HUES6 (cell line): ENCODE data around the gene SEC14L6.

Experiments used
- H3K27ac ChIP-seq: 2 replicates; pipeline ENCODE4 v1.7.0; 2013; ENCODE audit warnings: low read depth, mild to moderate bottlenecking, low read length, inconsistent platforms
- H3K27me3 ChIP-seq: 2 replicates; pipeline ENCODE4 v1.6.1; 2013; ENCODE audit warnings: low read length; ENCODE audit not compliant: control insufficient read depth, insufficient read depth
- H3K36me3 ChIP-seq: 2 replicates; pipeline ENCODE4 v1.6.1; 2013; ENCODE audit warnings: low read length; ENCODE audit not compliant: control insufficient read depth, insufficient read depth
- H3K4me1 ChIP-seq: 2 replicates; pipeline ENCODE4 v1.6.1; 2013; ENCODE audit warnings: low read length; ENCODE audit not compliant: control insufficient read depth, insufficient read depth
- H3K4me3 ChIP-seq: 2 replicates; pipeline ENCODE4 v1.5.1; 2013; ENCODE audit warnings: low read depth, low read length
- H3K9ac ChIP-seq: one replicate; pipeline ENCODE4 v1.6.1; 2013; ENCODE audit warnings: mild to moderate bottlenecking, low read length
- H3K9me3 ChIP-seq: 2 replicates; pipeline ENCODE4 v1.6.1; 2013; ENCODE audit warnings: low read depth, low read length; ENCODE audit not compliant: control insufficient read depth, insufficient read depth

SEC14L6 gene

GRCh38 chr22:30491381-30491780 is 55.2 kb downstream of the SEC14L6 start:
- Histone ChIP-seq H3K4me1 (no peaks in the 10 kb centered on the region), H3K27ac (no peak overlapping the region), H3K27me3 (no peaks in the 10 kb centered on the region), H3K9me3 (no peaks in the 10 kb centered on the region), H3K36me3 (no peaks in the 10 kb centered on the region), H3K9ac (no peak overlapping the region), H3K4me3 (no peak overlapping the region)

- Histone ChIP-seq H3K36me3 (no peaks in the 10 kb centered on the region), H3K9me3 (no peaks in the 10 kb centered on the region), H3K9ac (no peak overlapping the region), H3K27me3 (no peaks in the 10 kb centered on the region), H3K4me3 (no peak overlapping the region), H3K4me1 (no peaks in the 10 kb centered on the region), H3K27ac (no peak overlapping the region)
Observed at GRCh38 chr22:30490399-30490798, 56.1 kb downstream of the SEC14L6 start.

DNA sequence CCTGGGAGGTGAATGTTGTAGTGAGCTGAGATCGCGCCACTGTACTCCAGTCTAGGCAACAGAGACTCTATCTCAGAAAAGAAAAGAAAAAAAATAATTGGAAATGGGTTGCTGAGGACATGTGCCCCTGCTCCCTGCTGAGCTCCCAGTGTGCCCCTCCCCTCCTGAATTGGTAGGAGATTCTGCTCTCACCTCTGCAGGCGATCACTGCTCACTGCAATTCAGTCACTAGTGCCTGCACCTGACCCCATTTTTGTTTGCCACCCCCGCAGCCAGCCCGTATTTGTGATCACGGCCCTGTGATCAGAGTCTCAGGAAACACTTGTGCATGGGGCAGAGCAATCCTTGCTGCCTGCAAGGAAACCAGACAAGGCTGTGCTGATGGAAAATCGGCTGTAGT is 58.4 kb downstream of the SEC14L6 start:
- H3K9ac ChIP-seq, result no peak overlapping the region
- H3K27me3 ChIP-seq, result no peaks in the 10 kb centered on the region
- no peak overlapping the region for H3K4me3 ChIP-seq
- H3K36me3 ChIP-seq, result no peaks in the 10 kb centered on the region
- H3K4me1 ChIP-seq, result no peaks in the 10 kb centered on the region
- H3K9me3 ChIP-seq, result no peaks in the 10 kb centered on the region
- no peak overlapping the region for H3K27ac ChIP-seq

- H3K9ac ChIP-seq, result no peak overlapping the region
- no peaks in the 10 kb centered on the region for H3K27me3 ChIP-seq
- no peaks in the 10 kb centered on the region for H3K4me1 ChIP-seq
- H3K27ac ChIP-seq, result no peak overlapping the region
- no peaks in the 10 kb centered on the region for H3K9me3 ChIP-seq
- no peaks in the 10 kb centered on the region for H3K36me3 ChIP-seq
- H3K4me3 ChIP-seq, result no peak overlapping the region
Observed at GRCh38 chr22:30486661-30487115, 59.9 kb downstream of the SEC14L6 start.

GRCh38 chr22:30486118-30486517 is 60.4 kb downstream of the SEC14L6 start:
- H3K9me3 ChIP-seq, result no peaks in the 10 kb centered on the region
- no peak overlapping the region for H3K4me3 ChIP-seq
- no peak overlapping the region for H3K9ac ChIP-seq
- no peaks in the 10 kb centered on the region for H3K36me3 ChIP-seq
- H3K27me3 ChIP-seq, result no peaks in the 10 kb centered on the region
- H3K27ac ChIP-seq, result no peak overlapping the region
- no peaks in the 10 kb centered on the region for H3K4me1 ChIP-seq

DNA sequence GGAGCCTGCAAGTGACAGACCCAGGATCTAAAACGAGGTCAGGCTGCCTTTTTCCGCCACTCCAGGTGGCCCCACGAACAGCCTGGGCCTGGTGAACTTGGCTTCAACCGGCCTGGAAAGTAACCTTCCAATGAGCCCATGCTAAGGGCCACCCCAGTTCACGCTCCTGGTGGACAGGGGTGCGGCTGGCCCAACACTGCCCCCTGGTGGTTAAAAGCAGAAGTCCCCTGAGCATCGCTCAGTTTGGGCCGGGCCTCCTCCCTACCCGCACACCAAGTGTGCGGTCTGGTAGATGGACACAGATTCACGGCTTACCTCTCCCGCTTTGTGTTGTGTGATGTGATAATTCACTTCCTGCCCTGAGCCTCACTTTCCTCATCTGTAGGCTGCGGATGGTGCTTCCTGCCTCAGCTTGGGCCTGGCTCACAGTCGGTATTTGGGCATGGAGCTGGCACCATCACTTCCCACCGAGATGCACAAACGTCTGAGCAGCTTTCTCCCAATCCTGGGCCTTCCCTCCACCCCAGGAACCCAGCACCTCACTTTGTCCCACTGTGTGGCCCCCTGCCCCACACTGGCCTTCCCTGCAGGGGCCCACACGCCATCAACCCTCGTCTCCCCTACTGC is 61.1 kb downstream of the SEC14L6 start:
- Histone ChIP-seq H3K27me3 (no peaks in the 10 kb centered on the region), H3K9me3 (no peaks in the 10 kb centered on the region), H3K36me3 (no peaks in the 10 kb centered on the region), H3K4me3 (no peak overlapping the region), H3K9ac (no peak overlapping the region), H3K27ac (no peak overlapping the region), H3K4me1 (no peaks in the 10 kb centered on the region)

- no peak overlapping the region for H3K4me3 ChIP-seq
- H3K9me3 ChIP-seq, result no peaks in the 10 kb centered on the region
- H3K27me3 ChIP-seq, result no peaks in the 10 kb centered on the region
- H3K36me3 ChIP-seq, result no peaks in the 10 kb centered on the region
- no peak overlapping the region for H3K27ac ChIP-seq
- H3K9ac ChIP-seq, result no peak overlapping the region
- no peaks in the 10 kb centered on the region for H3K4me1 ChIP-seq
Observed at GRCh38 chr22:30483169-30483568, 63.4 kb downstream of the SEC14L6 start.

DNA sequence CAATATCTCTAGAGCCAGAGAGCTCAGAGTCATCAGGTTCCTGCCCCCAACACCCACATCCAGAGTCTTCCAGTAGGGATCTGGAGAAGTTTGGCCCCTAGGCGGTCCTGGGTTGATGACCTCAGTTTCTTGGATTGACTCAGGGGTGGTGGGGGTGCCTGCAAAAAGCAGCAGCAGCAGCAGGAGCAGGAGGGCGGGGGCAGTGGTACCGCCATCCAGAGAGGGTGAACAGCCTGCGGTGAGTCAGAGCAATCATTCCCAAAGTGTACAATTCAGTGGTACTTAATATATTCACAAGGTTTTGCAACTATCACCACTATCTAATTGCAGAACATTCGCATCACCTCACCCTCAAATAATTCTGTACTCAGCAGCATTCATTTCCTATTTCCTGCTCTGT is 64.8 kb downstream of the SEC14L6 start:
- no peak overlapping the region for H3K4me3 ChIP-seq
- no peaks in the 10 kb centered on the region for H3K9me3 ChIP-seq
- no peaks in the 10 kb centered on the region for H3K27me3 ChIP-seq
- H3K4me1 ChIP-seq, result no peaks in the 10 kb centered on the region
- no peak overlapping the region for H3K27ac ChIP-seq
- H3K9ac ChIP-seq, result no peak overlapping the region
- no peaks in the 10 kb centered on the region for H3K36me3 ChIP-seq

DNA sequence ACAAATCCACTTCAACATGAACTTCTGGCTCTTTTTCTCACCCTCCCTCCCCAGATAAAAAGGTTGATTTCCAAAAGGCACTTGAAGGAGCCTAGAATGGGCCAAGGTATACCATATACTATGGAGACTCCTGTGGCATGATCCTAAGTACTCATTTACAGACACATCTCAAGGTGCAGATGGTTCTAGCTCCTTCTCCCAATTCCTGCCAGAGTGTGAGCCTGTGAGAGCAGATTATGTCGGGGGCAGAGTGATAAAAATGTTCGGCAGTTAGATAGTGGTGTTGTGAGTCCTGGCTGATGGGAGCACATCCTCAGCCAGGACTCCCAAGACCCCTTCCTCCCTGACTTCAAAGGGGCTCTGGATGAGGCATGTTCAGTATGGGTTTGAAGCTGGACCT is 66.6 kb downstream of the SEC14L6 start:
- H3K4me3 ChIP-seq, result no peak overlapping the region
- no peaks in the 10 kb centered on the region for H3K4me1 ChIP-seq
- no peak overlapping the region for H3K9ac ChIP-seq
- H3K27me3 ChIP-seq, result no peaks in the 10 kb centered on the region
- no peaks in the 10 kb centered on the region for H3K36me3 ChIP-seq
- no peaks in the 10 kb centered on the region for H3K9me3 ChIP-seq
- H3K27ac ChIP-seq, result no peak overlapping the region

GRCh38 chr22:30474683-30475424 is 71.7 kb downstream of the SEC14L6 start:
- Histone ChIP-seq H3K4me3 (no peak overlapping the region), H3K27ac (no peak overlapping the region), H3K9ac (no peak overlapping the region), H3K9me3 (no peaks in the 10 kb centered on the region), H3K27me3 (peaks cover 18% of the 10 kb centered on the region; the same call in 1 of the 2 replicates), H3K4me1 (no peaks in the 10 kb centered on the region), H3K36me3 (no peaks in the 10 kb centered on the region)

GRCh38 chr22:30474121-30474520 is 72.4 kb downstream of the SEC14L6 start:
- Histone ChIP-seq H3K36me3 (no peaks in the 10 kb centered on the region), H3K4me3 (no peak overlapping the region), H3K4me1 (no peaks in the 10 kb centered on the region), H3K27me3 (peaks cover 18% of the 10 kb centered on the region; the same call in 1 of the 2 replicates), H3K9ac (no peak overlapping the region), H3K27ac (no peak overlapping the region), H3K9me3 (no peaks in the 10 kb centered on the region)
